Lower leg skin (tissue), 4 donors: ENCODE data around the gene OR52L1. TPM values are rescaled to one million over a fixed set of nuclear protein-coding genes. Genes with fewer than 3 reads are reported as not detected.

Experiments used
- DNase-seq, 2 donors: peaks; one replicate each; pipeline ENCODE4 v3.0.0-alpha.2; 2019; ENCODE audit warnings: low spot score in 2 of 2
- H3K4me3 ChIP-seq: fragments of 200-600 bp; sonication (generic); 2 replicates; pipeline ENCODE4 v1.5.1; 2017; ENCODE audit warnings: mild to moderate bottlenecking, low read depth; ENCODE audit not compliant: poor library complexity, severe bottlenecking
- CTCF ChIP-seq, 3 donors: fragments of 450-650 bp; IDR thresholded peaks; one replicate each; pipeline ENCODE4 v1.5.1; 2016; ENCODE audit warnings: antibody characterized with exemption in 3 of 3, mild to moderate bottlenecking in 3 of 3, moderate library complexity in 2 of 3
- POLR2A ChIP-seq, 2 donors: fragments of 450-650 bp; IDR thresholded peaks; one replicate each; pipeline ENCODE4 v1.6.1; 2016 to 2017; ENCODE audit warnings: antibody characterized with exemption in 2 of 2, mild to moderate bottlenecking in 1 of 2, moderate library complexity in 1 of 2
- WGBS, 2 donors: methylation state at CpG; one replicate each; pipeline ENCODE4 v1.1.5; 2018; 5-methylcytosine and 5-hydroxymethylcytosine counted together
- intact Hi-C: fragments of 100-400 bp; cut with DNase I; formaldehyde crosslinking; loops from one replicate; pipeline ENCODE4 v1.15.0; 2023; ENCODE audit warnings: low total_unique reads
- total RNA-seq, 4 donors: library from RNA; depleted of rRNA; stranded (reverse); fragments of >200 nt; gene quantifications; one replicate each; pipeline ENCODE4 v1.1.0, GENCODE V29; 2016

The OR52L1 gene
- total RNA-seq, result under 1 TPM in 1 of 4 donors, not detected in 3; 0.57 TPM

GRCh38 chr11:5986885-5987284, at the start of gene OR52L1:
OR52L1 (minus strand) TSS chr11:5986985; CDS start chr11:5986930, 55 bp downstream.
- TF ChIP-seq POLR2A (IDR thresholded peaks at IDR 0.05) (no peak), CTCF (IDR thresholded peaks at IDR 0.05) (no peak)
- WGBS, 2 donors, result 47 to 67% methylated on average over 1 of the region's 1 CpG
- DNase-seq, result no peak
- no peak within 1 kb of the TSS for H3K4me3 ChIP-seq
- intact Hi-C loops, result no loop called here

DNA sequence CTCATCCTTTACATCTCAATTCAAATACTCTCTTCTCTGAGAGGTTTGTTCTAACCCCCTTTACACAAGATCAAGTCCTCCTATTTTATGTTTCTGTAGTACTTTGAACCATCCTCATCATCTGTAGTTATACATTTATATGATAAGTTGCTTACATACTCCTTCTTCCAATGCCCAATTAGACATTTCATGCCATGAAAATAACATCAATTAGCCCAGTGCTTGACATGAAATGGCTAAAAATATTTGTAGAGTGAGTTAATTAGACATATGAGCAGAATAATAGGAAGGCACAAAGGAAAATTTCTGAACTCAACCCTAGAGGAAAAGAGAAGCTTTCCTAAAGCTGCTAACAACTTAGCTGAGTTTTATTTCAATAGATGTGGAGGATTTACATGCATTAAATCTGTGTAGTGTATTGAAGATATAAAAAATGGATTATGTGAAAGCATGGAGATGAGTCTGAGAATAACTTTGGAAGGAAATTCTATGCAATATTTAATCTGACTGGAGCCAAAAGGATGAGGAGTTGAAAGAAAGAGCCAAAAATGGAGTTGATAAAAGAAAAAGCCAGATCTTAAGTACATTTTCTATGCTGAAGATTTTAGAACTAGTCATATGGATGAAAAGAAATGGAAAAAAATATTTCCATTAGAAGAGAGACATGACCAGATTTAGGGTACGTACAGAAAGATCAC, 44.1 kb upstream of the OR52L1 start, which contains the start of gene OR56A1:
TSS of gene OR56A1 (minus strand) at position 51 of the 698 bp plus-strand sequence. CDS start 3,066 bp downstream, outside the sequence.
- no peak for DNase-seq
- WGBS, 2 donors, result 69 to 77% methylated on average over 1 of the region's 1 CpG
- intact Hi-C loops, result no loop called here
- no peak within 1 kb of the TSS for H3K4me3 ChIP-seq
- TF ChIP-seq POLR2A (IDR thresholded peaks at IDR 0.05) (no peak), CTCF (IDR thresholded peaks at IDR 0.05) (no peak)

GRCh38 chr11:6027501-6027900, 40.7 kb upstream of the OR52L1 start:
- intact Hi-C loops, result loop anchor here (5.0 kb wide), 1 partner anchor 330 kb away; no protein-coding TSS in a partner anchor
- no peak for TF ChIP-seq CTCF (IDR thresholded peaks at IDR 0.05)
- no peak for TF ChIP-seq POLR2A (IDR thresholded peaks at IDR 0.05)
- no peak for DNase-seq
- H3K4me3 ChIP-seq, result no peak overlapping the region
- WGBS, 2 donors, result 78 to 88% methylated on average over 1 of the region's 1 CpG

DNA sequence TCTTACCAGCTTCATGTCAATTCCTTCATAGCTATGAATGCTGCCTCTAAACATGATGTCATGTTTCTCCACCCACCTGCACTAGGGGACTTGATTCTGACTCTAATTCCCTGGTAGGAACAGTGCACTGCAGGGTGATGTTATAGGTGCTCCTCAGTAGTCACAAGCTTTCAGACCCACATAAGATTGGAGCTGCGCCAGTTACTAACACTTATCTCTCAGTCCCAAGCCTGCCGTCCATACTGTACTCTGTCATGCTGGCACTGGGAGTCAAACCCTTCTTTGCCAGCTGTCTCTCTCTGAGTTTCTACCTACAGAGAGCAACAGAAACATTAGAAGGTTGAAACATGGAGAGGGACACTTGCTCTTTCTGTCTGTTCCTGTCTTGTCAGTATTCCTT, 38.3 kb upstream of the OR52L1 start:
- no peak for DNase-seq
- WGBS, 2 donors, result 61 to 81% methylated on average over 2 of the region's 2 CpGs
- H3K4me3 ChIP-seq, result no peak overlapping the region
- TF ChIP-seq POLR2A (IDR thresholded peaks at IDR 0.05) (no peak), CTCF (IDR thresholded peaks at IDR 0.05) (no peak)
- intact Hi-C loops, result loop anchor here (5.0 kb wide), 1 partner anchor 332 kb away; no protein-coding TSS in a partner anchor

- DNase-seq, result no peak
- TF ChIP-seq POLR2A (IDR thresholded peaks at IDR 0.05) (no peak), CTCF (IDR thresholded peaks at IDR 0.05) (no peak)
- intact Hi-C loops, result no loop called here
- H3K4me3 ChIP-seq, result no peak overlapping the region
- WGBS, 2 donors, result 0 to 1% methylated on average over 4 of the region's 4 CpGs
Observed at GRCh38 chr11:6022956-6023355, 36.2 kb upstream of the OR52L1 start.
